Lung (tissue), 12 donors: Measurements from ENCODE around the gene RRM1. TPM values are rescaled to one million over a fixed set of nuclear protein-coding genes. Genes with fewer than 3 reads are reported as not detected.

Experiments used
- ATAC-seq: fragments of 200-7000 bp; cut with Tn5 transposase; one replicate; pipeline ENCODE4 v1.9.1; 2020; ENCODE audit warnings: moderate number of reproducible peaks; ENCODE audit not compliant: insufficient read depth, low FRiP score
- DNase-seq, 3 donors: peaks; one replicate each; pipeline ENCODE4 v3.0.0-alpha.2; 2013 to 2017
- H3K27ac ChIP-seq, 2 donors: one replicate each; pipeline ENCODE4 v1.5.1; 2013; ENCODE audit warnings: mild to moderate bottlenecking in 2 of 2, moderate library complexity in 2 of 2, control low read depth in 1 of 2, inconsistent platforms in 1 of 2, low read depth in 1 of 2, low read length in 1 of 2
- H3K27me3 ChIP-seq, 3 donors: one replicate each; pipeline ENCODE4 v1.5.1; 2013; ENCODE audit warnings: low read length in 2 of 3; ENCODE audit not compliant: control insufficient read depth in 3 of 3, insufficient read depth in 3 of 3
- H3K36me3 ChIP-seq, 4 donors: one replicate each; pipeline ENCODE4 v1.5.1; 2013; ENCODE audit warnings: low read length in 4 of 4, mild to moderate bottlenecking in 1 of 4, moderate library complexity in 1 of 4; ENCODE audit not compliant: control insufficient read depth in 4 of 4, insufficient read depth in 4 of 4
- H3K4me1 ChIP-seq, 5 donors: one replicate each; pipeline ENCODE4 v1.5.1; 2013; ENCODE audit warnings: low read length in 5 of 5, mild to moderate bottlenecking in 2 of 5, moderate library complexity in 1 of 5; ENCODE audit not compliant: control insufficient read depth in 5 of 5, insufficient read depth in 5 of 5
- H3K4me3 ChIP-seq: one replicate; pipeline ENCODE4 v1.5.1; 2013; ENCODE audit warnings: mild to moderate bottlenecking, control low read depth, moderate library complexity
- H3K9ac ChIP-seq, 2 donors: one replicate each; pipeline ENCODE4 v1.5.1; 2013; ENCODE audit warnings: low read length in 2 of 2, control low read depth in 1 of 2; ENCODE audit not compliant: insufficient read depth in 1 of 2
- H3K9me3 ChIP-seq, 4 donors: one replicate each; pipeline ENCODE4 v1.5.1; 2013; ENCODE audit warnings: low read length in 3 of 4, mild to moderate bottlenecking in 1 of 4, moderate library complexity in 1 of 4; ENCODE audit not compliant: control insufficient read depth in 4 of 4, insufficient read depth in 3 of 4
- WGBS, 2 donors: extraction: QIAGEN DNeasy Blood & Tissue Kit; methylation state at CpG; one replicate each; pipeline ENCODE4 v1.1.7; 2013; 5-methylcytosine and 5-hydroxymethylcytosine counted together
- polyA plus RNA-seq, 2 donors: library from polyadenylated mRNA; stranded (reverse); fragments of 200-250 nt; gene quantifications; one replicate each; pipeline ENCODE4 v1.2.1, GENCODE V29; 2013
- total RNA-seq, 2 donors: library from RNA; depleted of rRNA in 1 of 2; stranded (reverse); fragments of >200 nt in 1 of 2; gene quantifications; one replicate each; pipeline ENCODE4 v1.2.1, GENCODE V29; 2014 to 2021
- TF ChIP-seq, protein P1 (sequence below): IDR thresholded peaks from 2 replicates; pipeline ENCODE4 v1.5.1; 2012; ENCODE audit warnings: mild to moderate bottlenecking; ENCODE audit errors: control extremely low read depth, extremely low read depth
- donor health status: control.
- donor health status: control.
- donor health status: Bipolar disorder and iron deficiency.
- donor health status: healthy.
- donor health status: DM: yes; HTN: yes; CAD: no.

Gene RRM1
- total and polyA plus RNA-seq, 4 donors, result 9.4 to 46.5 (median 25.8) TPM

DNA sequence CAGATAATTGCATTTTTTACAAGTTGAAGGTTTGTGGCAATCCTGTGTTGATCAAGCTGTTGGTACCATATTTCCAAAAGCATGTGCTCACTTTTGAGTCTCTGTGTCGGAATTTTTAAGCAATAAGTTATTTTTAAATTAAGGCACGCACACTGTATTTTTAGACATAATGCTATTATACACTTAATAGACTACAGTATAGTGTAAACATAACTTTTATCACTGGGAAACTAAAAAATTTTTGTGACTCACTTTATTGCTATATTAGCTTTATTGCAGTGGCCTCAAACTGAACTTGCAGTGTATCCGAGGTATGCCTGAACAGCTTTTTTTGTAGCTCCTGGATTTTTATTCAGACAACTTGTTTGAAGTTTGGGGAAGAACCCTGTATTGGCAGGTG, 31.3 kb upstream of the RRM1 start:
- peaks cover 5 to 10% (median 9%) of the 10 kb centered on the region in 4 donors for H3K36me3 ChIP-seq
- H3K27me3 ChIP-seq, result no peaks in the 10 kb centered on the region
- WGBS, 2 donors, result 90% methylated on average over 3 of the region's 3 CpGs
- ATAC-seq (no peak), DNase-seq (no peak)
- TF ChIP-seq, protein P1, sequence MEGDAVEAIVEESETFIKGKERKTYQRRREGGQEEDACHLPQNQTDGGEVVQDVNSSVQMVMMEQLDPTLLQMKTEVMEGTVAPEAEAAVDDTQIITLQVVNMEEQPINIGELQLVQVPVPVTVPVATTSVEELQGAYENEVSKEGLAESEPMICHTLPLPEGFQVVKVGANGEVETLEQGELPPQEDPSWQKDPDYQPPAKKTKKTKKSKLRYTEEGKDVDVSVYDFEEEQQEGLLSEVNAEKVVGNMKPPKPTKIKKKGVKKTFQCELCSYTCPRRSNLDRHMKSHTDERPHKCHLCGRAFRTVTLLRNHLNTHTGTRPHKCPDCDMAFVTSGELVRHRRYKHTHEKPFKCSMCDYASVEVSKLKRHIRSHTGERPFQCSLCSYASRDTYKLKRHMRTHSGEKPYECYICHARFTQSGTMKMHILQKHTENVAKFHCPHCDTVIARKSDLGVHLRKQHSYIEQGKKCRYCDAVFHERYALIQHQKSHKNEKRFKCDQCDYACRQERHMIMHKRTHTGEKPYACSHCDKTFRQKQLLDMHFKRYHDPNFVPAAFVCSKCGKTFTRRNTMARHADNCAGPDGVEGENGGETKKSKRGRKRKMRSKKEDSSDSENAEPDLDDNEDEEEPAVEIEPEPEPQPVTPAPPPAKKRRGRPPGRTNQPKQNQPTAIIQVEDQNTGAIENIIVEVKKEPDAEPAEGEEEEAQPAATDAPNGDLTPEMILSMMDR, result no peak
- peaks cover 0 to 14% (median 0%) of the 10 kb centered on the region in 5 donors for H3K4me1 ChIP-seq
- H3K27ac ChIP-seq, result no peak overlapping the region
- no peak overlapping the region for H3K4me3 ChIP-seq
- no peak overlapping the region for H3K9ac ChIP-seq
- no peaks in the 10 kb centered on the region for H3K9me3 ChIP-seq

DNA sequence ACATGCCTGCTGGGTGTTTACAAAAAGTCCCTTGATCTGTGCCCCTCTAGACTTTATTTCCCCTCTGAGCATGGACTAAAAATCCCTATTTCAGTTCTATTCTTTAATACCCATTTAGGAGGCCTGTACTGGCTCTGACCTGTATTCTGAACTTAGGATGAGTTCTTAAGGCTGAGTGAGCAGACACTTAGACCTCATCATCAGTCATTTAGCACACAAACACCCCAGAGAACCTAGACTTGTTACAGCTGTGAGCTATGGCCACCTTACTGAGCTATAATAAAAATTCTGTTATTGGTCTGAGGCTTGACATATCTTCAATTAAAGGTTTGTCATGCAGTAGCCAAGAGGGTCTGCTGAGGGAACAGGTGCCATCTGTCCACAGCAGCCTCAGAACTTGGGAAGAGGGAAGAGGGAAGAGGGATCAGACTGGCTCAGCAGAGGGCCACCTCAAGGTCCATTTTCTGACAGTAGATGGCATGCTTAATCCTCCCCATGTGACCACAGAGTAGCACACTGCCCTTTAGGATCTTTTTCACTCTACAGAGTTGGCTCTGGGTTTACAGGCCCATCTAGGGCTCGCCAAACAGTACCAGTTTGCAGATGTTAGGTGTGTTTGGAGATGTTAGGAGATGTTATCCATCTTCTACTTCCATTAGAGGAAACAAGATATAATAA, 30.2 kb upstream of the RRM1 start:
- WGBS, 2 donors, result 93 to 94% methylated on average over 1 of the region's 1 CpG
- peaks cover 0 to 14% (median 0%) of the 10 kb centered on the region in 5 donors for H3K4me1 ChIP-seq
- no peak for DNase-seq
- TF ChIP-seq, protein P1, result no peak
- no peaks in the 10 kb centered on the region for H3K9me3 ChIP-seq
- H3K27me3 ChIP-seq, result no peaks in the 10 kb centered on the region
- H3K9ac ChIP-seq, result no peak overlapping the region
- H3K4me3 ChIP-seq, result no peak overlapping the region
- ATAC-seq, result no peak
- peaks cover 3 to 5% (median 5%) of the 10 kb centered on the region in 4 donors for H3K36me3 ChIP-seq
- H3K27ac ChIP-seq, result no peak overlapping the region

DNA sequence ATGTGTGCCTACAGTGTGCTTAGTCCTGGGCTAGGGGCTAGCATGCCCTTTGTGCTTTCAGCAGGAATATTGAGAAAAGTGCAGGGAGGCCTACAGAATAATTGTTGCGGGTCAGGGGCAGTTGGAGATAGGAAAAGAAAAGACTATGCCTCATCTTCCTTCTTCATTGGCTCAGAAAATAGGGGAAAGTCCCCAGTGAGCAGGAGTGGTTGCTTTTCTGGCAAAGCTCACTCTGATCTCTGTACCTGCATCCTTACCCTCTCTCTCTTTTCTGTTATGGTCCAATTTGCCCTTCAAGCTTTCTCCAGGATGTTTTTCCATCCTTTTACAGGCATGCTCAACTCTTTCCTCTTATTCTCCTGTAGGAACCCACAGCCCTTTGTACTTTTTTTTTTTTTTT, 29.5 kb upstream of the RRM1 start:
- TF ChIP-seq, protein P1, result no peak
- Histone ChIP-seq H3K9ac (no peak overlapping the region), H3K27me3 (no peaks in the 10 kb centered on the region), H3K9me3 (no peaks in the 10 kb centered on the region), H3K36me3 (peaks cover 0 to 3% (median 1%) of the 10 kb centered on the region in 4 donors), H3K4me1 (peaks cover 0 to 12% (median 0%) of the 10 kb centered on the region in 5 donors), H3K27ac (no peak overlapping the region), H3K4me3 (no peak overlapping the region)
- no peak for DNase-seq
- ATAC-seq, result no peak
- 85 to 92% methylated on average over 1 of the region's 1 CpG for WGBS, 2 donors
